Dermis microvascular lymphatic vessel endothelial cell (primary cell): ENCODE measurements around the gene TAF1. TPM values are rescaled to one million over a fixed set of nuclear protein-coding genes. Genes with fewer than 3 reads are reported as not detected.
"Not testable (repeated sequence)": the region's sequence is repeated elsewhere in the genome, so short reads cannot be mapped to it uniquely, and the experiment has no call there.

Experiments used
- DNase-seq, 2 donors: peaks; one replicate each; pipeline versions ENCODE4 v3.0.0 to v3.0.0-alpha.2; 2010; ENCODE audit warnings: low read depth in 2 of 2
- total RNA-seq: library from RNA; depleted of rRNA; stranded (reverse); fragments of >200 nt; gene quantifications from 2 replicates; pipeline ENCODE4 v1.2.1, GENCODE V29; 2014

The TAF1 gene
- total RNA-seq, 1 donor from 2014 or later = 27.5 TPM

DNA sequence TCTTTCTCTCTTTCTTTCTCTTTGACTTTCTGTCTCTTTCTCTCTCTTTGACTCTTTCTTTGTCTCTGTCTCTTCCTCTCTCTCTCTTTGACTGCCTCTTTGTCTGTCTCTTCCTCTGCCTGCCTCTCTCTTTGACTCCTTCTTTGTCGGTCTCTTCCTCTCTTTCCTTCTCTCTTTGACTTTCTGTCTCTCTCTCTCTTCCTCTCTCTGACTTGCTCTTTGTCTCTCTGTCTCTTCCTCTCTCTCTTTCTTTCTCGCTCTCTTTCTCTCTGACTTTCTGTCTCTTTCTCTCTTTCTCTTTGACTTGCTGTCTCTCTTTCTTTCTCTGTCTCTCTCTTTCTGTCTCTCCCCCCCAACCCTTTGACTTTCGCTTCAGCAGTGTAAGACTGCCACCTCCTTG, 130.3 kb downstream of the TAF1 start:
- no peak for DNase-seq

DNA sequence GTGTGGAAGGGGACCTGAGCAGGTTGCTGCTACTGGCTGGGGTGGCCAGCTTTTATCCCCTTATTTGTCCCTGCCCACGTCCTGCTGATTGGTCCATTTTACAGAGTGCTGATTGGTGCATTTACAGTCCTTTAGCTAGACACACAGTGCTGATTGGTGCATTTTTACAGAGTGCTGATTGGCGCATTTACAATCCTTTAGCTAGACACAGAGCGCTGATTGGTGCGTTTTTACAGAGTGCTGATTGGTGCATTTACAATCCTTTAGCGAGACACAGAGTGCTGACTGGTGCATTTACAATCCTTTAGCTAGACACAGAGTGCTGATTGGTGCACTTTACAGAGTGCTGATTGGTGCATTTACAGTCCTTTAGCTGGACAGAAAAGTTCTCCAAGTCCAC, 135.9 kb downstream of the TAF1 start:
- DNase-seq = not testable (repeated sequence)

DNA sequence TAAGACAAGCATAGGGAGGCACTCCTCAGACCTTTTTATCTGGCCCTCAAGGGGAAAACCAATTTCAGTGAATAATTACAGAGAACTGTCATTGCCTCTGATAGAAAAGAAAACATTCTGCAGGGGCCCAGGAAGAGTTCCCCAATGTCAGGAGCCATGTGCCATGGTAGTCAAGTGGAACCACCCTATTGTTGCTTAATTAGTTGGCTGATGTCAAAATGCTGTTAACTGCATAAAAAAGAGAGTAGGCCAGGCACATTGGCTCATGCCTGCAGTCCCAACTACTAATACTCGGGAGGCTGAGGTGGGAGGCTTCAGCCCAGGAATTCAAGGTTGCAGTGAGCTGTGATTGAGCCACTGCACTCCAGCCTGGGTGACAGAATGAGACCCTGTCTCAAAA, 138.2 kb downstream of the TAF1 start:
- no peak for DNase-seq

DNA sequence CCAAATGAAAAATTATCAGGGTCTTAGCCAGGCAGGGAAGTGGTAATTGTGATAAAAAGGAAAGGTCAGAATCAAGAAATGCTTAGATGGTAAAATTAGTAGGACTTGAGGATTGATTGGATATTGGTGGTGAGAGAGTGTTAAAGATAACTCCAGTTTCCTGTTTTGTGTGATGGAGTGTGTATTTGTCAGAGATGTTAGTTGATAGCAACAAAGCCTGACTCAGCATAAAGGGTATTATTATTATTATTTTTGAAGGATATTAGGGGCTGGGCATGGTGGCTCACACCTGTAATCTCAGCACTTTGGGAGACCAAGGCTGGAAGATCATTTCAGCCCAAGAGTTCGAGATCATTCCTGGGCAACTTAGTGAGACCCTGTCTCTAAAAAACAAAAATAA, 143.1 kb downstream of the TAF1 start:
- no peak for DNase-seq

DNA sequence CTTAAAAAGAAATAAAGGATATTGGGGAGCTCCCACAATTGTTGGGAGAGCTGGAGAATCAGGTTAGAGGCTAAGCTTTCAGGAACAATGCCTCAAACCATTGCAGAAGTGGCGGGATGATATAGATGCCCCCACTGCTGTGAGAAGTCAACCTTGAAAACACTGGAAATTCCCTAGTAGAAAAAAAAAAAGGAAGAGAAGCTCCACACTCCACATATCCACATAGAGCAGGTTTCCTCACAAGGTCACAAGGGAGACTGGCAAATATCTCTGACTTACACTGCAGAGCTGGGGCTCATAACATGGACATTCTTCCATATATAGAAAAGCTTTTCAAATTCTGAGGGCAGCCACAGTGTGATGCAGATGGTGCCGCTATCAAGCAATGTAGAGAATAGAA, 144.0 kb downstream of the TAF1 start:
- no peak for DNase-seq

DNA sequence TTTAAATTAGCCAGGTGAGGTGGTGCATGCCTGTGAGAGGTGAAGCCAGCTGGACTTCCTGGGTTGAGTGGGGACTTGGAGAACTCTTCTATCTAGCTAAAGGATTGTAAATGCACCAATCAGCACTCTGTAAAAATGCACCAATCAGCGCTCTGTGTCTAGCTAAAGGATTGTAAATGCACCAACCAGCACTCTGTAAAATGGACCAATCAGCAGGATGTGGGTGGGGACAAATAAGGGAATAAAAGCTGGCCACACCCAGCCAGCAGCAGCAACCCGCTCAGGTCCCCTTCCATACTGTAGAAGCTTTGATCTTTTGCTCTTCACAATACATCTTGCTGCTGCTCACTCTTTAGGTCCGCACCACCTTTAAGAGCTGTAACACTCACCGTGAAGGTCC, 147.6 kb downstream of the TAF1 start:
- DNase-seq = not testable (repeated sequence)

DNA sequence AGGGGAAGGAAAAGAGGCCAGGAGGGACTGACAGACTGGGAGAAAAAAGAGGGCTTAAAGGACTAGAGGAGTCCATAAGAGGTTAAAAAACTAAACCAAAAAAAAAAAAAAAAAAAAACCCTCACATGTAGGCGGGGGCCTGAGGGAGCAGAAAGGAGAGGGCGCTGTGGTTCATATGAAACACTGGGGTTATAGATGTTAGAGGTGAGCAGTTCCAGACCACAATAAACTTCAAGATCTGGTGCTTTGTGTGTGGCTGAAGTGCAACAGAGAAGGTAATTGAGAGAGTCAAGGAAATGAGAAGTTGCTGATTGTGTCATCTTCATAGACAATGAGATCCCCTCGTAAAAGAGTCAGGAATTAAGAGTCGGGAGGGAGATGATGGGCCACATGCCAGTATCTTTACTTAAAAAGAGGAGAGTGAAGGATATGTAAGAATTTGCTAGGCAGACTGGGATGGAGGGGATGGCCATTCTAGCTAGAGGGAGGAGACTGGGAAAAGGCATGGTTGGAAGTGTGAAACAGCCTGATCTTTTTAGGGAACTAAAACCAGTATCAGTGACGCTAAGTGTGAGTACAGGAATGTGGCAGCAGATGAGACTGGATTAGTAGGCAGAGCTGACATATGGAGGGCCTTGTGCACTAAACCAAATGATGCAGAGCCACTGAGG, 148.3 kb downstream of the TAF1 start:
- DNase-seq = no peak

DNA sequence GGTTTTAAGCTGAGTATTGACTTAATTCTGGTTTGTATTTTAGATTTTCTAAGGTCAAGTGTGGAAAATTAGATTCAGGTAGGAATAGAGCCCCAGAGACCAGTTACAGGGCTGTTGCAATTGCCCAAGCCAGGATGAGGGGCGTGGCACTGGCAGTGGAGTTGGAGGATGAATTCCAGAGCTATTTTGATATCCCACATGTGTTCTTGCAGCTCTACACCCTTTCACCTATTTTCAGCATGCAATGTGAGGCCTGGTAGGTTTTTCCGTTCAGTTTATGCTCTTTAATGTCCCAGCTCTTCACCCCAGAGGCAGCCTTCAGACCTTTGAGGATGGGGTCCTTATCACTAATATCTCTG, 148.9 kb downstream of the TAF1 start:
- DNase-seq = no peak

Other genes with a start within 250 kb of the TAF1 start
- 29.0 and 36.4 TPM in 2 replicates for gene MED12, start 247.8 kb upstream of the TAF1 start, total RNA-seq
- under 0.01 and 0.13 TPM in 2 replicates for gene NLGN3, start 221.5 kb upstream of the TAF1 start, total RNA-seq
- not detected in 2 replicates for gene GJB1, start 143.1 kb upstream of the TAF1 start, total RNA-seq
- 8.5 and 12.1 TPM in 2 replicates for gene ZMYM3, start 112.2 kb upstream of the TAF1 start, total RNA-seq
- 353 and 381 TPM in 2 replicates for gene NONO, start 82.7 kb upstream of the TAF1 start, total RNA-seq
- 0.38 and 0.64 TPM in 2 replicates for gene ITGB1BP2, start 64.6 kb upstream of the TAF1 start, total RNA-seq
- gene OGT, start 166.7 kb downstream of the TAF1 start, total RNA-seq = 65.6 and 117 TPM in 2 replicates
- gene GCNA, start 212.1 kb downstream of the TAF1 start, total RNA-seq = 0.51 and 1.3 TPM in 2 replicates